COLO668 (cell line): ENCODE measurements around the gene SNAPC5.

ENCODE experiments used
- DNase-seq: peaks from one replicate; lab custom pipeline; 2025; ENCODE audit not compliant: unreplicated experiment; lab: John Stamatoyannopoulos, UW

Gene SNAPC5

GRCh38 chr15:66459818-66460615 lies 37.5 kb downstream of the SNAPC5 start:
- no peak for DNase-seq

- no peak for DNase-seq
Observed at GRCh38 chr15:66456211-66456610, 41.4 kb downstream of the SNAPC5 start.

- no peak for DNase-seq
Observed at GRCh38 chr15:66454143-66454542, 43.4 kb downstream of the SNAPC5 start.

DNA sequence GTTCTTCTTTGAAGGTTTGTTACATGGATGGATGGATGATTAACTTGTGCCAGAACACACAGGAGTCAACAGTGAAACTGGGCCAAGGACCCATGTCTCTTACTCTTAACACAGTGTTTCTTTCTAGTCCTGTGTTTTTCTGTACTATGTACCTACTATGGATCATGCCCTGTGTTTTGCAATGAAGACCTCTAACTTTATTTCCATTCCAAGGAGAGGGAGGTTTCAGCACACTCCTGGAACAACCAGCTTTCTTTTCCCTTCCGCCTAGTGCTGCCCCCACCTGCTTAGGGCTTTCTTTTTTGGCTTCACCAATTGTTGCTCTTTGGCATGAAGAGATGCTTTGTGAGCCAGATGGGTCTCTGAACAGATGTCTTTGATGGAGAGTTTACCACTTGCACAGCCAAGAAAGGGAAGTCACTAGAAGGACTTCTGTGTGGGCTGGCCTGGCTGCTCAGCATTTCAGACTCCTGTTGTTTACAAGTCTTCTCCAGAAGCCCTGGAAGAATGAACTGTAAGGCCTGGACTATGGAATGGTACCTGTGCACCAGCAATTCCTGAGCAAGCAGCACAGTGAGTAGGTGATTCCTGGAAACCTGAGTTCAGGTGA lies 44.5 kb downstream of the SNAPC5 start:
- DNase-seq = no peak

DNA sequence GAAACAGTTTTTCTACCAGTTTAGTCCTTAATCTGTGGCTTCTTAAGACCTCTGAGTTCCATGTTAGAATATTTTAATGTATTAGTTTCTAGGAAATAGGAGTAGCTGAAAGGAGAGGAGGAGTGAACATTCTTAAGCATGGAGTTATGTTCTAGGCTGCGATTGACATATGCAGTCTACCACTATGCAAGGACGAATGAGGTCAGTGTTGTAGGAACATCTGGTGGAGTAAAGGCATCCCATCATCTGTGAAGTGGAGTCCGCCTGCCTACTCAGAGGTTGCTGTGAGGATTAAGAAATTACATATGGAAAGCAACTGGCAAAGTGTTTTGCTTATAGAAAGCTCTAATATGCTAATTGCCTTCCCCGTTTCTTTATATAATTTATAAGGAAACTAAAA lies 45.1 kb downstream of the SNAPC5 start:
- DNase-seq = no peak
